HL-60/S4 treated with phorbol 12-myristate 13-acetate at 8.2 ng/mL for 4 days and 3 days (cell line): ENCODE data around the gene SLC7A10.
"Not testable (repeated sequence)": the region's sequence is repeated elsewhere in the genome, so short reads cannot be mapped to it uniquely, and the experiment has no call there.

ENCODE experiments used
- in situ Hi-C: fragments of 300-500 bp; cut with MboI; formaldehyde crosslinking; loops from 2 replicates; pipeline ENCODE4 v1.15.0; 2022; ENCODE audit warnings: low sequenced_read_pairs

The SLC7A10 gene

DNA sequence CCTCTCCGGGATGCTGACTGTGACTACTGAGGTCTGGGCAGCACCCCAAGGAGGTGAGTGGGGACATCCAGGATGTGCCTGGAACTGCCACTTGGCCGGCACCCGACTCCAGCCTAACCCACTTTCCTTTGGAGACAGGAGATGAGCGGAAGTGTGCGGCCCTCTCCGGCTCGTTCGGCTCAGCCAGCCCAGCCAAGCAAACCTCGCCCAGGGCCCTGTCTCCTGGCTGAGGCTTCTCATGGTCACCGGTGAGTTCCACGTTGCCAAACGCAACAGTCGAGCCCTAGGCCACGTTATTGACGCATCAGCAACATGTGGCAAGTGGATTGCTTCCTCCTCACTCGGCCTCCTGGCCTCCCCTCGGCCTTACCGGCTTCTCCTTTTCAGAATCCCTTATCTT, 5.5 kb downstream of the SLC7A10 start:
- in situ Hi-C loops, result no loop called here

DNA sequence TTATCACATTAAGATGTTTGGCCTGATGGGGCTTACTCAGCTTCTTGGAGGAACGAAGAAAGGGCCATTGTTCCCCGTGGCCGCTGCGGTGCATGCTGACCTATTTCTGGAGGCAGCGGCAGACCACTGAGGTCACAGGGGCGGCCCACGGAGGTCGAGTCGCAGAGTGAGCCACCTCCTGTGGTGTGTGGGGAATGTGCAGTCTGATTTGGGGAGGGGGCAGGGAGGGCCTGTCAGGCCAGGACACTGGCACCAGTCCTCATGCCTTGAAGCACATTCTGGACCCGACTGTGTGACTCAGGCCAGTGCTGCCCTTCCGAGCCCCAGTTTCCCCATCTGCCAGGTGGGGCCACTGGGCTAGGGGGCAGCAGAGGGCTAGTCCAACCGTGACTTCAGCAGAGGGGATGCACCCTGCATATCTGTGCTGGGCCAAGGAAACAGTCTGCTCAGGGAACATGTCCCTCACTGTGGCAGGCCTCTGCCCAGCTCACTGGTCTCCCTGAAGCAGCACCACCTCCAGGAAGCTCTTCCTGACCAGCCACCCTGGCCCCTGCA, 6.3 kb downstream of the SLC7A10 start:
- in situ Hi-C loops, result no loop called here

DNA sequence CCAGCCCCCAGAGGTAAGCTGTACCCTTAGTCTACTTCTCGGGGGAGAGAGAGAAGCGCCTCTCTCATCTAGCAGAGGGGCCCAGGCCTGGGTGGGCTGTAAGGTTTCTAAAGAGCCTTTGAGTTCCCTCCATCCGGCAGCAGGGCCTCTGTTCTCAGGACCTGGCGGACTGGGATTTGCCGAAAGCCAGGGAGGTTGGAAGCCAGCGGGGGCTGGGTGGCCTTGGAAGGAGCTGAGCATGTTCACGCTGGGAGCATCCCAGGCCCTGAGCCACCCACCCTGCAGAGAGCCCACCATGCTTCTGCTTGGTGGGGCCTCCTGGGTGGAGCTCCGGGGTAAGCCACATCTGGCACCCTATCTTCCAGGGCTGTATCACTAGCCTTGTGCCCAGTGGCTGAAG, 7.8 kb downstream of the SLC7A10 start:
- in situ Hi-C loops, result no loop called here

DNA sequence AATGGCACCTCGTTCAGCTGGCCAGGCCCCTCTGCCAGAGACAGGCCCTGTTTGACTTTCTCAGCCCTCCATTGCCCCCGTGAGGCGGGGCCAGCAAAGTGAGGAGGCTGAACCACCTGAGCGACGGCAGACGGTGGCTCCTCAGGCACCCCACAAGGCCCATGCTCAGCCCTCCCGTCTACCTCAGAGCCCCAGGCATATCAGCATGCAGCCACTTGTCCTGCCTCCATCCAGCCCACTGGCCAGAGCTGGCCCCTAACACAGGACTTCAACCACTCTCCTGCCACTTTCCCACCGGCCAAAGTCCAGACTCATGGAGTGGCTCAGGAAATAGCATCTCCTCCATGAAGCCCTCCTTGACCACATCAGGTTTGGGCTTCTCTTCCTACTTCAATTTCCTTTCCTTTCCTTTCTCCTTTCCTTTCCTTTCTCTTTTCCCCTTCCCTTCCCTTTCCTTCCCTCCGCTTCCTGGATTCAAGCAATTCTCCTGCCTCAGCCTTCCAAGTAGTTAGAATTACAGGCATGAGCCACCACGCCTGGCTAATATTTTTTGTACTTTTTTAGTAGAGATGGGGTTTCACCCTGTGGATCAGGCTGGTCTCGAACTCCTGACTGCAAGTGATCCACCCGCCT, 9.3 kb downstream of the SLC7A10 start:
- in situ Hi-C loops, result no loop called here

DNA sequence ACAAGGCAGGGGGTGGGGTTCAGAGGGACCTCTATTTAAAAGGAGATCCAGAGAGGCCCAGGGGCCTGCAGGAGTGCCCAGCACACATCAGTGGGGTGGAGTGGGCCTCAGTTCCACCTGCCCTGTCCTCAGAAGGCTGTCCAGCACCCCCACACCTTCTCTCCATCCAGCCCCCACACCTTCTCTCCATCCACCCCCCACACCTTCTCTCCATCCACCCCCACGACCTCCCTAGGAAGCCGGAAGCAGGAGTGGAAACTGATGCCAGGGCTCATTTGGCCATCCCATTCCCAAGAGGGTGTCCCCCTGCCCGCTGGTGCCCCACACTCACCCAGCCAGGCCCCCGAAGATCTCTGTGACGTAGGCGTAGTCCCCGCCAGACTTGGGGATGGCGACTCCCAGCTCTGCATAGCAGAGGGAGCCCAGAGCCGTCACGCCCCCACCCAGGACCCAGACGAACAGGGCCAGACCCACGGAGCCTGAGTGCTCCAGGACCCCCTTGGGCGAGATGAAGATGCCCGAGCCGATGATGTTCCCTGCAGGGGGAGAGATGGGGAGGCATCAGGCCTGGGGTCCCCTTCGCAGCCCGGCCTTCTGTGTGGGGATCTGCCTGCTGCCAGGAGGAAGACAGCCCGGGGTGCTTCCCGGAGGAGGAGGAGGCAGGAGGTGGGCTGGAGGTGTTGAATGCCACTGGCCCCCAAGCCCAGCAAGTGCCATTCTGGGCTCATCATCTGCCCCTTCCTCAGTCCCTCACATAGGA, 10.0 kb downstream of the SLC7A10 start:
- in situ Hi-C loops, result no loop called here

DNA sequence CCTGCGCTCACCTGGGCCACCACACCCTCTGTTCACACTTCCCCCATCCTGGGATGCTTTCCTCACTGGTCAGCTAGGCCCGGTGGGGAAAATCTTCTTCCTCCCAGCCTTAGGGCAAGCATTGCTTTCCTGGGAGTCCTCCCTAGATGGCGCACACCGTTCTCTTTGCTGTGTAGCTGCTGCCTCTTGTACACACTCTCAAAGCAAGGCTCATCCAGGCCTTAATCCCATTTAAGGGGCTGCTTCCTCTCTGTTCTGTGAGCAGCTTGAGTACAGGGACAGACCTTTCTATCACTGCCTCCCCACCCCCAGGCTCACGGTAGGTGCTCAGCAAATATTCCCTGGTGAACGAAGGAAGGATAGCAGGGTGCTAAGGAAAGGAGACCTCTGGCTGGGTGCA, 11.1 kb downstream of the SLC7A10 start:
- in situ Hi-C loops, result no loop called here

DNA sequence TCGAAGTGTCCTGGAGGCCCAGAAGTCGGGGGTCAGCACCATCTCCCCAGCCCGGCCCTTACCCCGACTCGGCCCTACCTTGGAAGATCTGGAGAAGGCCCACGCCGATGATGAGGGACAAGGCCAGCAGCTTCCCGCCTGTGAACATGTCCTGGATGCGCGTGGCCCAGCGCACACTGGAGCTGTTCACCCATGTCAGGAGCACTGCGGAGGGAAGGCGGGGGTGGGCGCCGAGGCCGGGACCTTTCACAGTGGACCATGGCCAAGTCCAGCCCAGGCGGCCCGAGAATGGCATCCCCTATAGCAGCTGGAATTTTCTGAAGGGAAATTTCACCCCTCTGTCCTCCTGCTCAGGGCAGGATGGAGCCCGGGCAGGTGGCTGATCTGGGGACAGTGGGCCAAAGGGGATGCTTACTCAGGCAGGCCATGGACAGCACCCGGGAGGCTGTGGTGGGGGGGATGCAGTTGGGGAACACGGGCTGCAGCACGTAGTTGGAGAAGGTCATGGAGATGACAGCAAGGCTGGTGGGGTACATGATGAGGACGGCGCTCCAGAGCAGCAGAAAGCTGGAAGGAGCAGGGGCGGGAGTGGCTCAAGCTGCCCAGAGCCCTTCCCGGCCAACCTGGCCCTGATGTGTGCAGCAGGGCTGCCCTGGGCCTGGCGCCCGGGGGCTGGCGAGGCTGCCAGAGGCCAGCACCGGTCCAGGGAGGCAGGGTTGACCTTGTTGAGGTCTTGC, 13.0 kb downstream of the SLC7A10 start:
- in situ Hi-C loops, result no loop called here

DNA sequence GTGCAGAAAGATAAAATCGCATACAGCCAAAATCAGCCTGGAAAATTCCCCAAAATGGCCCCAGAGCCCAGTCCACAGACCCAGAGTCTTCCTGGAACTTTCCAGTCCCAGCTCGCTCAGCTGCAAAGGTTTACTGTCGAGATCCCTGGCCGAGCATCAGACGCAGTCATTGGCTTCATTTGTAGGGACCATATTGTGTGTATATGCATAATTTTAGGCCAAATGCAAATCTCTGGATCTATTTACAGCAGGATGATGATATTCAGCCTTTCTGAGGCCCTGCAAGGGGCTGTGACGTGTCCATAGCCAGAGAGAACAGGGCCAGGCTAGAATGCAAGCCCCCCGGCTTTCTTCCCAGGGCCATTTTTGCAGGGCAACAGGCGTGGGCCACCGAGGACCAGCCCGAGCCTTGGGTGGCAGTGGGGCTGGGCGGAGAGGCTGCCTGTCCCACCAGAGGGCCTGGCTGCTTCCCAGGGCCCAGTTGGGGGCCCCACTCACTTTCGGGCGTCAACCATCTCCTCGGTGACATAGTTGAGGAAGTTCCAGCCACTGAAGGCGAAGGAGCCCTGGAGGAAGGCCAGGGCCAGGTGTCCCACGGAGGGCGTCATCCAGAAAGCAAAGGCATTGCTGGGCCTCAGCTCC, 13.7 kb downstream of the SLC7A10 start:
- in situ Hi-C loops, result no loop called here

DNA sequence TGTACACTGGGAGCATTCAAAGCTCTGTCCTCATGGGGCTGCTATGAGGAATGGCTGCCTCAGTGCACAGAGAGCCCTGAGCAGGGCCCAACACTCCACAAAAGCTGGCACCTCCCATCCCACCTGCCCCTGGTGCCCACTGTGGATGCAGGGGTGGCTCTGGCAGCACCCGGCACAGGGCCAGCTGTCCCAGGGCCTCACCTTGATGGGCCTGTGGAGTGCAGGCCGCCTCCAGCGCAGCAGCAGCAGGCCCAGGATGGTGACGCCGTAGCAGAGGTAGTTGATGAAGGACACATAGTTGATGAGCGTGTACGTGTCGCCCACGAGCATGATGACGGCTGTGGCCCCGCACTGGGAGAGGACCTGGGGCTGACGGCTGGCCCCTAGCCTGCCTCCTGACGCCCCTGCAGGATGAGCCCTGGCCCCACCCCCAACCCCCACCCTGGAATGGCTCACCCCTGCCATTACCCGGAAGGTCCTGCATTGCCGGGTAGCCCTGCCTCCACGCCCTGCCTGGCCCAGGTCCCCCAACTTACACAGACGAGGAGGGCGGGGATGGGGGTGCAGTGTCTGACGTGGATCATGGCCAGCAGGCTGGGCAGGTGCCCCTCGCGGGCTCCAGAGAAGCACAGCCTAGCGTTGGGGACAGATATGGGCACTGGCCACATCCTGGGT, 15.2 kb downstream of the SLC7A10 start:
- in situ Hi-C loops, result no loop called here

DNA sequence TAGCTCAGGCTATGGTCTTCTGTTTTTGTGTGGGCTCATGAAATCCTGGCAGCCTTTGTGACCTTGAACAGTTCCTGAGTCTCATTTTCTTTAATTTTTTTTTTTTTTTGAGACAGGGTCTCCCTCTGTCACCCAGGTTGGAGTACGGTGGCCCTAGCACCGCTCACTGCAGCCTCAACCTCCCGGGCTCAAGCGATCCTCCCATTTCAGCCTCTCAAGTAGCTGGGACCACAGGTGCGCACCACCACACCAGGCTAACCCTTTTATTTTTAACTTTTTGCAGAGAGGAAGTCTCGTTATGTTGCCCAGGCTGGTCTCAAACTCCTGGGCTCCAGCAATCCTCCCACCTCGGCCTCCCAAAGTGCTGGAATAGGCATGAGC, 15.8 kb downstream of the SLC7A10 start:
- in situ Hi-C loops, result not testable (repeated sequence)

DNA sequence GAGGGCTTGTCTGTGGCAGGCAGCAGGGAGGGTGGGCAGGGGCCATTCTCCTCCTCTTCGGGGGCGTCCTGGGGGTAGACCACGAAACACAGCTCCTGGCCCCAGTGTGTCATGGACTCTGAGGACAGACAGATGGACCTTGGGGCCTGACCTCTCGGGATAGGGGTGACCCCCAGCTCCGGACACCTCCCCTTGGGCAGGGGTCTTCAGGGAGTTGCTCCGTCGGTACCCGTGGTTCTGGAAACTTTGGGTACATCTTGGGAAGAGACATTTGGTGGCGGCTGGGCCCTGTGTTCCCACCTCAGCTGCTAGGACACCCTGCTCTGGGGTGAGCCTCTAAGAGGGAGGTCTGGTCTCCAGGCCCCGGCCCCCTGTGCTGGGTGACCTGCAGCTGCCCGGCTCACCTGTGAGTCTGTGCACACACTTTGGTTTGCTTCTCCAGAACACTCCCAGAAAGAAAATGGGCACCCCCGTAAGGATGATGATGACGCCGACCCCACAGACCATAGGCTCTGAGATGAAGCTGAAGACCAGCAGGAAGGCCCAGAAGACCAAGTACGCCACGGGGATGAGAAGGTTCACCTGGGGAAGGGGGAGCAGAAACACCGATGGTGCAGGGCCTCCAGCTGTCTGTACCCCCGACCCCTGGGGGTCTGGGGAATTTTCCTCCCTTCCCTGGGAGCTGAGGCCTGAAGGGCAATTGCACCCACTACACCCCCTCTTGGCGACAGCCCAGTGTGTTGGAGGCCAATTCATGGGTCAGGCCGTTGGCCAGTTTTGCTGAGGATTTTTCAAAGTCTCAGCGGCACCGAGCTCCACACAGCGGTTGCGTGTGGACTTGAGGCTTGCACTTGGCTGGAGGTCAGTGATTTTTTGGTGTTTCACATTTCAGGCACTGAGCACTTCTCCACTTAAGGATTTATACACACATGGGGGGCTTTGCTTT, 16.5 kb downstream of the SLC7A10 start:
- in situ Hi-C loops, result no loop called here

DNA sequence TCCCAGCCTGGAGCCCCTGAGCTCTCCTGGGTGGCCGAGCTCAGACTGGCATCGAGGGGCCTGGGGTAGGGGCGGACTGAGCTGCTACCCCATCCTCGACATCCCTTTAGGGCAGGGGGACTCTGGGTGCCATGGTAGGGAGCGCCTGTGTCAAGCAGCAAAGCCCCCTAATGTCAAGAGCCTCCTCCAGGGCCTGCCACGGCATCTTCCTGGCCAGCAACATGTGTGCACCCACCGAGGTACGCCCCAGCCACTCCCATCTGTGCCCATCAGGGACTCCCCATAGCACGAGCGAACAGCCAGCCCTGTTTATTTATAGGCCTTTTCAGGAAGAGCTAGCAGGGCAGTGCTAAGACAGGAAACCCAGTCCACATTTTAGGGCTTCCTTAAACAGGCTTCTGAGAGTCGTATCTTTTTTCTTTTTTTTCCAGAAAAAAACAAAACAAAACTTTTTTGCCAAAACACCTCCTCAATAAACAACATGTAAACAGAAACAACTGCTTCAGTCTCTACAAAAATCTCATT, 17.2 kb downstream of the SLC7A10 start:
- in situ Hi-C loops, result no loop called here

DNA sequence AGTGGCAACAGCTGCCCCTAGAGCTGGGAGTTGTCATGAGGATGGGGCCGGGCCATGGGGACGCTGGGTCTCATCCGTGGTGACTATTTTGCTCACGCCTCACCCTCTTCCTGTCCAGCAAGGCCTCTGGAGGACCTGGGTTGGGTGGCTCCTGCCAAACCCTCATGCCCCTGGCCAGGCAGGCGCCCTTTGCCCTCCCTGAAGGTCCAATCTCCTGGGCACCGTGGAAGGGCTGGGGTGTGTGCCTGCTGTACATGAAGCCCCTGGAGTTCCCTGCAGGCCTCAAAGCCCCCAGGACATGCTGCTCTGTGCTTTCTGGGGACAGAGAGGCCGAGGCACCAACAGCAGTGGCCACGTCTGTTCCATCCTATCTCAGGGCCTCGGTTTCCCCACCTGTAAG, 17.7 kb downstream of the SLC7A10 start:
- in situ Hi-C loops, result no loop called here

DNA sequence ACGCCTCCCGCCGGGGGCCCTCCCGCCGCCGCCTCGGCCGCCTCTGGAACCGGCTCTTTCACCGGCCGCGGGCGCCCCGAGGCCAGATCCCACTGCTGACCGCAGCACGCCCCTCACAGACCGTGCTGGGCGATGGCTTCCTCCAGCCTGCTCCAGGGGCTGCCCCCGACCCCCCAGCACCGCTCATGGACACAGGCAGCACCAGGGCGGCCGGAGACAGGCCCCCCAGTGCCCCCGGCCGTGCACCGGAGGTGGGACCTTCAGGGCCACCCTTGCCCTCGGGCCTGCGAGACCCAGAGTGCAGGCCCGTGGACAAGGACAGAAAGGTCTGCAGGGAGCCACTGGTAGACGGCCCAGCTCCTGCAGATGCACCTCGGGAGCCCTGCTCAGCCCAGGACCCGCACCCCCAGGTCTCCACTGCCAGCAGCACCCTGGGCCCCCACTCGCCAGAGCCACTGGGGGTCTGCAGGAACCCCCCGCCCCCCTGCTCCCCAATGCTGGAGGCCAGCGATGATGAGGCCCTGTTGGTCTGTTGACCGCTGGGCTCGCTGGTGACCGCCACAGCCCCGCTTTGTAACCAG, 18.5 kb downstream of the SLC7A10 start:
- in situ Hi-C loops, result no loop called here

DNA sequence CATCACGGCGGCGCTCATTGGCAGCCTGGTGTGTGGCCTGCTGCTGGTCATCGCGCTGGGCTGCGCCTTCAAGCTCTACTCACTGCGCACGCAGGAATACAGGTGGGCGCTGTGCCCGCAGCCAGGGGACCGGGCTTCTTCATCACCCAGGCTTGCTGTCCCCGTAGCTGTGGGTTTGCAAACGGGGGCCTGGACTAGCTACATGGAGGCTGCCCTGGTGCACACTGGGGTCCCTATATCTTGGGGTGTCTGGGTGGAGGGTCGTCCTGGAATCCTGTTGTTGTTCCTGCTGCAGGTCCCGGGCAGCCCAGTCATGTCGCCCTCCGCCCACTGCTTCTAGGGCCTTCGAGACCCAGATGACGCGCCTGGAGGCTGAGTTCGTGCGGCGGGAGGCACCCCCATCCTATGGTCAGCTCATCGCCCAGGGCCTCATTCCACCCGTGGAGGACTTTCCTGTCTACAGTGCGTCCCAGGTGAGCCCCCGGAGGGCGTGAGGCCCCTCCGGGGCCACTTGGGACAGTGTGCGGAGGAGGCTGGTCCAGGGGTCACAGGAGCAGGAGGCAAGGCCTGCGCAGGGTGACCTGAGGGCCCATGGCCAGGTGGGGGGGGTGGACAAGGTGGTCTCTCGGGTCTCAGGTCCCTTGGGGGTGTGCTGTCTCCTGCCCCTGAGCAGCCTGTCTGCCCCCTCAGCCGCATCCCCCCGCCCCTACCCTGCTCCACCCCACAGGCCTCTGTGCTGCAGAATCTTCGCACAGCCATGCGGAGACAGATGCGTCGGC, 19.2 kb downstream of the SLC7A10 start:
- in situ Hi-C loops, result no loop called here

DNA sequence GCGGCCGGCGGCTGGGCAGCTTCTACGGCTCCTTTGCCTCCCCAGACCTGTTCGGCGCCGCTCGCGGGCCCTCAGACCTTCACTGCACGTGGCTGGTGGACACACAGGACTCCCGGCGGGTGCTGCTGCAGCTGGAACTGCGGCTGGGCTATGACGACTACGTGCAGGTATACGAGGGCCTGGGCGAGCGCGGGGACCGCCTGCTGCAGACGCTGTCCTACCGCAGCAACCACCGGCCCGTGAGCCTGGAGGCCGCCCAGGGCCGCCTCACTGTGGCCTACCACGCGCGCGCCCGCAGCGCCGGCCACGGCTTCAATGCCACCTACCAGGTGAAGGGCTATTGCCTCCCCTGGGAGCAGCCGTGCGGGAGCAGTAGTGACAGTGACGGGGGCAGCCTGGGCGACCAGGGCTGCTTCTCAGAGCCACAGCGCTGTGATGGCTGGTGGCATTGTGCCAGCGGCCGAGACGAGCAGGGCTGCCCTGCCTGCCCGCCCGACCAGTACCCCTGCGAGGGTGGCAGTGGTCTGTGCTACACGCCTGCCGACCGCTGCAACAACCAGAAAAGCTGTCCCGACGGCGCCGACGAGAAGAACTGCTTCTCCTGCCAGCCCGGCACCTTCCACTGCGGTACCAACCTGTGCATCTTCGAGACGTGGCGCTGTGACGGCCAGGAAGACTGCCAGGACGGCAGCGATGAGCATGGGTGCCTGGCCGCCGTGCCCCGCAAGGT, 20.0 kb downstream of the SLC7A10 start:
- in situ Hi-C loops, result no loop called here

DNA sequence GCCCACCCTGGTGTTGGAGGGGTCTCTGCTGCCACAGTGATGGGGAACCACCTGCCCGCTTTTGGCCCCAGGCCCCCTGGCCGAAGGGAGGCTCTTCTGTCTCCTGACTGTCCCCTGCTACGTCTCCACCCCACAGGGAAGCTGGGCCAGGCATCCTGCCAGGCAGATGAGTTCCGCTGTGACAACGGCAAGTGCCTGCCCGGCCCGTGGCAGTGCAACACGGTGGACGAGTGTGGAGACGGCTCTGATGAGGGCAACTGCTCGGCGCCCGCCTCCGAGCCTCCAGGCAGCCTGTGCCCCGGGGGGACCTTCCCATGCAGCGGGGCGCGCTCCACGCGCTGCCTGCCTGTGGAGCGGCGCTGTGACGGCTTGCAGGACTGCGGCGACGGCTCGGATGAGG, 20.5 kb downstream of the SLC7A10 start:
- in situ Hi-C loops, result no loop called here
